T-helper 22 cell (primary cell): ENCODE results near the gene KCNJ8.
"Not testable (repeated sequence)": the region's sequence is repeated elsewhere in the genome, so short reads cannot be mapped to it uniquely, and the experiment has no call there.

Experiments used
- DNase-seq: peaks from one replicate; pipeline ENCODE4 v3.0.0-alpha.2; 2020; ENCODE audit warnings: low read depth

The KCNJ8 gene

DNA sequence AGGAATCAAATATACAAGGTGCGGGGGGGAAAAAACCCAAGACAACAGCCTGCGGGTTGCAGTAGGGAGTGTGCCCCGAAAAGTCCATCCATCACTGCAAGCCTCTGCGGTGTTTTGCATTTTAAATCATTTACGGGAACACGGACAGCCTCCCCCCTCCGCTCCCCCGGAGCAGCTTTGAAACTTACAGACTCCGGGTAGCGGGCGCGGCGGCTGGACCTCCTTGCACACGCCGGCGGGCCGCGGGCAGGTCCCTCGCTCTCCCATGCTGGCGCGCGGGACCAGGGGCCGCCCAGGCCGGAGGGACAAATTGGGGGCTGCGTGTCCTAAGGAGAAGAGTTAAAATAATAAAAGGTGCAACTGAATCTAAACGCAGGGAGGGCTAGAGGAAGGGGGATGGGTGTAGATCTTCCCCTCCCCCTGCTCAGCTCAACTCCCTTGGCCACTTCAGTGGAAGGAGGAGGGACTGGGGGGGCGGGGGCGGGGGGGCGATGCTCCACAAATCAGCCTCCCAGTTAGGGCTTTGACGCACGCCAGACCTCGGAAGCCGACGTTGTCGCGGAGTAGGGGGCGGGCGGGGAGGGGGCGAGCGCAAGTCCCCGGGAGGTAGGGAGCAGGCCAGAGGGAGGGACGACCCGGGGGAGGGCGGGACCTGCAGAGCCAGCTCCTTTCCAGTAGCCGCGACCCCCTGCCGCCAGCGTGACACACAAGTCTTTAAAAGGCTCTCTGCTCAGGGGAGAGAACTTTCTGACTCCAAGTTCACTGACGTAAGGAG lies at the start of gene KCNJ8:
Gene KCNJ8, minus strand, starts transcription at position 349 of the 775 bp plus-strand sequence. CDS start 1,090 bp downstream, outside the sequence.
- no peak for DNase-seq

GRCh38 chr12:21823581-21823980 lies 49.1 kb upstream of the KCNJ8 start:
- DNase-seq = no peak

DNA sequence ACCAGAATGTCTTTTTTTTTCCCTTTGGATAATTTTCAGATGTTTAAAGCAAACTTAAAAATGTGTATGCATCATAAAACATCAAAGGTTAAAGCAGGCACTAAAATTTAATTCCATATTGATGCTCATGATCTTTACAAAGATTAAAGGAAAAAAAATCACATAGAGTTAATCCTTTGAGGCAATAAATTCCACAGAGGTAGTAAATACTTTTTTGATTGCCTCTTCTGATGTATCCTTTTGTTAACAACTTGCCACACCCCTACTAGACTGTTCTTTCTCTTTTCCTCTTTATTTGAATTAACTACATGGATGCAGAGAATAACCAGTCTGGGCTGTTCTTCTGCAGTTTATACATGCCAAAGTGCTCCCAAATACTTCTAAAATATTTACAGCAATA lies 45.2 kb upstream of the KCNJ8 start:
- DNase-seq = no peak

GRCh38 chr12:21819236-21819635 lies 44.7 kb upstream of the KCNJ8 start:
- no peak for DNase-seq

DNA sequence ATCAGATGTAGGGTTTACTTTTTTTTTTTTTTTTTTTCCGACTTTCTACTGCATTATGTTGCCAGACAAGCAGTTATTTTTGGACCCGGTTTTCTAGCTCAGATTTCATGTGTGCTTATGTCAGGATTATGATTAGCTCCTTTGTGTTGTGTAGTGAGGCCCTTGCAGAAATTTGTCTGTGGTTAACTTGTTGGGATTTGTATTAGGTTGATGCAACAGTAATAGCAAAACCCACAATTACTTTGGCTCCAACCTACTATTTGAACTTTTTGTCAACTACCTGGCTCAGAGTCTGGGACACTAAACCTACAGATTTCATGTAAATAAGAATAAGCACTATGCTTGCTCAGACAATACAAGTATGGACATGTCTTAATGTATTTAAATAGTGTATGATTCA lies 44.1 kb upstream of the KCNJ8 start:
- DNase-seq = no peak

- no peak for DNase-seq
Observed at GRCh38 chr12:21815306-21816062, 41.0 kb upstream of the KCNJ8 start.

DNA sequence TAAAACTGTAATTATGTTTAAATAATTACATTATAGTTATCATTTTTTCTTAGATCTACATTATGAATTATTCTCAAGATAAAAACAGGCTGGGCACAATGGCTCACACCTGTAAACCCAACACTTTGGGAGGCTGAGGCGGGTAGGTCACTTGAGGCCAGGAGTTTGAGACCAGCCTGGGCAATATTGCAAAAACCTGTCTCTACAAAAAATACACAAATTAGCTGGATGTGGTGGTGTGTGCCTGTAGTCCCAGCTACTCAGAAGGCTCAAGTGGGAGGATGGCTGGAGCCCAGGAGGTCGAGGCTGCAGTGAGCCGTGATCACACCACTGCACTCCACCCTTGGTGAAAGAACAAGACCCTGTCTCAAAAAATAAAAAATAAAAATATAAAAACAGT lies 40.3 kb upstream of the KCNJ8 start:
- no peak for DNase-seq

GRCh38 chr12:21814327-21814726 lies 39.8 kb upstream of the KCNJ8 start:
- DNase-seq = no peak

DNA sequence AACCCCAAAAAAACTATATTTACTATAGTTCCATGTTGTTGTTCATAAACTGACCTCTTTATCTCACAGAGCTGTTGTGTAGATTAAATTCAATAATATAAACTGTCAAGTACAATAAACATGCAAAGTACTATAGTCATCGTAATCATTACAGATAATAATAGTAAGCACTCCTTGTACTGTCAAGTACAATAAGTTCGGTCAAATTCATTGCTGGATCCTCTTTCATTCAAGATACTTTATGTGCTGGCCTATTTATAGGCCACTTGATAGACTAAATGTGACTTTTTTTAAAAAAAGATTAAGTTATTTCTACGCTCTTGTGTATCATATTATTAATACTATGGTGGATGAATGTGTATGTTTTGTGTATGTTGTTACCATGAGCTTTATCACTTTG lies 39.2 kb upstream of the KCNJ8 start:
- DNase-seq = no peak

- DNase-seq = no peak
Observed at GRCh38 chr12:21813125-21813524, 38.6 kb upstream of the KCNJ8 start.

- DNase-seq = not testable (repeated sequence)
Observed at GRCh38 chr12:21812340-21812739, 37.8 kb upstream of the KCNJ8 start.

DNA sequence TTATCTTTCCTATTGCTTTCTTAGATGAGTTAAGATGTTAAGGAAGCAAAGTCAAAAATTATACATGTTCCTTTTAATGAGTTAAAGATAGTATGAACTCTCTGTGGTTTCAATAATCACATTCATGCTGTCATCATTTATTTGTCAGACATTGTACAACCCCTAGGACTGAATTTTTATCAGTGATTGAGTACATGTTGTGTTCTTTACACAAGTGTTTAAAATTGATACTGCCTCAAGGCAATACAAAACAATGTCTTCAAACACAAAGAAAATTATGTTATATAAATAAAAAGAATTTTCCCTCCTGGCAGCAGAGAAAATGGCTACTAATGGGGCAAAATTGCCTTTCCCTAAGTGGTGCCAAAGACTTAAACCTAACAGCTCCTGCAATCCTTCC lies 34.6 kb upstream of the KCNJ8 start:
- DNase-seq = no peak

DNA sequence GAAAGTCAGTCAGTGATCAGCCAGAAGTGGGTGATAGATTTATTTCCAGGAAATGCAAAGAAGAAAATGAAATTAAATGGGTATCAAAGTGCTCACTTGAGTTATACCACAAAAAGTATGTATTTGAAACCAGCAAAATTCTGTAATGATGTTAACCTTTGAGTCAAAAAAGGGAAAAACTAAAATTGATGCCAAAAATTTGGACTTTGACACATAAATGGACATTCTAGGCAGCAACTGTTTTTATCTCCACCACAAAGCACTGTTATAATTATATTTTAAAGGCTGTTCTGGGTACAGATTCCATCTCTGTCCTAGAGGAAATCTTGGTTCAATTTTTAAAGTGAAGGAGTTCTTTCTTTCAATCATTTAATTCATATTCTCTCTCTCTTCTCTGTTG lies 31.7 kb upstream of the KCNJ8 start:
- DNase-seq = no peak

DNA sequence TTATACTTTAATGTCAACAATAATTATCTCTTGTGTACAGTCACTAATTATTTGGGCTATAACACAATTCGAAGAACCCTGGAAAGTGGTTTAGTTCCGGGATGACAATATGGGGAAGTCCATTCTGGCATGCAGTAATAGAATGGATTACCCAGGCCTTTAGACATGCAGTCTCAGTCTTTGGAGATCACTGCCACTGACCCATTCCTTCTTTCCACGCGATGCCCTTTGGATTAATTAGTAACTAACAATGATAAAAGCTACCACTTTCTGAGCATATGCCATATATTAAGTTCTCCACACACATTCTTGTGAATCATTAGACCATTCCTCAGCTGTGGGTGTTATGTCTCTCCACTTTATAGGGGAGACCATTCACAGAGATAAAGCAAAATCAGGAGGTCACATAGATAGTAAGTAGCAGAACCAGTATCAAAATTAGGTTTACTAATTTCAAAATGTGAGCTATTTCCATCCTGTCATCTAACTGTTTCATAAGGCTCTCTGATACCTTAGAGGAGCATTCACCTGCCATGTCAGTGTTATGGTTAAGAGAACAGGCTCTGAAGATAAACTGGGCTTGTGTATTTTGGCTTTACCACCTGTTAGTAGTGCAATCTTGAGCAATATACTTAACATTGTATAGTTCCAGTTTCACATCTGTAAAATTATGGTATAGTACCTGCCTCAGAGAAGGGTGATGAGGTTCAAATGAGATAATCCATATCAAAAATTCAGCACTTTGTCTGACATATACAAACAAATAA lies 27.2 kb upstream of the KCNJ8 start:
- no peak for DNase-seq

DNA sequence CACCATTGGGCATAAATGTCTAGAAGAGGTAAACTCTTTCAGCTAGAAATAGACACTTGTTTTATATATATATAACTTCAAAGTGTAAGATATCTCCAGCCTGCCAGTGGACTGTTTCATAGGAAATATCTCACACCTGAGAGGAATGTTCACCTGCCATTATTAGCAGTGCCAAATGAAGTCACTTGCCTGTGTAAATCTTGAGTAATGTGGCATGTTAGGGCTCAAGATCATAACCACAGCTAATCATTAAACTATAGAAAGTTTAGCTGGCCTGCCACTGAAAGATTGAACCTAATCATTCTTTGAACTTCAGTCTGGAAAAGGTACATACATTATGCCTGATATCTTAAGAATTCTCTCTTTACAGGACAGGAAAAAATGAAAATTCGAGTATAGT lies 25.5 kb upstream of the KCNJ8 start:
- DNase-seq = no peak

DNA sequence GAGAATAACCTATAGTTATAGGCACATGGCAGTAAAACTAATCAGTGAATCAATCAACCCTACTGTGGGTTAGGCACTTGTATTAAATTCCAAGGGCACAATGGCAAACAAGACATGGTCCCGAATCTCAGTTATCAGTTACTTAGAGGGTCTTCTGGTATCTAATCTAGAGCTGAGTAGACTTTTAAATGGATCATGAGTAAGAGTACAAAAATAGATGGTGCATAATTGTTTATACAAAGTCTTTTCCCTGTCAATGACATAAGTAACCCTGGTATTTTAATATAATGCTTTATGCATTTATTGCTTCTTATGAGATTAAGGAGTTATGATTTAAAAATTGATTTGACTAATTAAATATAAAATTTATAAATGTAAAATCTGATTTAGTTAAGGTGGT lies 23.0 kb upstream of the KCNJ8 start:
- no peak for DNase-seq

DNA sequence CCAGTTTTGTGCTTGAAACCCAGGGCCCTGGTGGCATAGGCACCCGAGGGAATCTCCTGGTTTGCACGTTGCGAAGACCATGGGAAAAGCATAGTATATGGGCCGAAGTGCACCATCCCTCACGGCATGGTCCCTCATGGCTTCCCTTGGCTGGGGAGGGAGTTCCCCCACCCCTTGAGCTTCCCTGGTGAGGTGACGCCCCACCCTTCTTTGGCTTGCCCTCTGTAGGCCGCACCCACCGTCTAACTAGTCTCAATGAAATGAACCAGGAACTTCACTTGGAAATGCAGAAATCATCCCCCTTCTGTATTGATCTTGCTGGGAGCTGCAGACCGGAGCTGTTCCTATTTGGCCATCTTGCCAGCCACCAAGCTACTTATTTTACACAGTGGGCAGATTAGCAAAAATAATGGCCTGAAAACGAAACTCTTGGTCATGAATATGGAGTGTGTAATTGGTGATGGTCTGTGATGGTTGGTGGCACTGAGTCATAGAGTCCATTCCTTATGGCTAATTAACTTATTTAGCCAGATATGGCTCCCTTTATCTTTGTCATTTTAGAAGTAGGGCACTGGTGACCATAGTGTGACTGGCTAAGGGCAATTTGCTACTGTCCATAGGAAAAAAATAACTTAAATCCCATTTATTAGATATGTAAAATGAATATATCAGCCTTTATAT lies 21.3 kb upstream of the KCNJ8 start:
- no peak for DNase-seq

GRCh38 chr12:21794807-21795595 lies 20.5 kb upstream of the KCNJ8 start:
- DNase-seq = not testable (repeated sequence)

DNA sequence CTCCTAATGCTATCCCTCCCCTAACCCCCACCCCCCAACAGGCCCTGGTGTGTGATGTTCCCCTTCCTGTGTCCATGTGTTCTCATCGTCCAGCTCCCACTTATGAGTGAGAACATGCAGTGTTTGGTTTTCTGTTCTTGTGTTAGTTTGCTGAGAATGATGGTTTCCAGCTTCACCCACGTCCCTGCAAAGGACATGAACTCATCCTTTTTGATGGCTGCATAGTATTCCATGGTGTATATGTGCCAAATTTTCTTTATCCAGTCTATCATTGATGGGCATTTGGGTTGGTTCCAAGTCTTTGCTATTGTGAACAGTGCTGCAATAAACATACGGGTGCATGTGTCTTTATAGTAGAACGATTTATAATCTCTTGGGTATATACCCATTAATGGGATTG lies 15.2 kb upstream of the KCNJ8 start:
- not testable (repeated sequence) for DNase-seq

DNA sequence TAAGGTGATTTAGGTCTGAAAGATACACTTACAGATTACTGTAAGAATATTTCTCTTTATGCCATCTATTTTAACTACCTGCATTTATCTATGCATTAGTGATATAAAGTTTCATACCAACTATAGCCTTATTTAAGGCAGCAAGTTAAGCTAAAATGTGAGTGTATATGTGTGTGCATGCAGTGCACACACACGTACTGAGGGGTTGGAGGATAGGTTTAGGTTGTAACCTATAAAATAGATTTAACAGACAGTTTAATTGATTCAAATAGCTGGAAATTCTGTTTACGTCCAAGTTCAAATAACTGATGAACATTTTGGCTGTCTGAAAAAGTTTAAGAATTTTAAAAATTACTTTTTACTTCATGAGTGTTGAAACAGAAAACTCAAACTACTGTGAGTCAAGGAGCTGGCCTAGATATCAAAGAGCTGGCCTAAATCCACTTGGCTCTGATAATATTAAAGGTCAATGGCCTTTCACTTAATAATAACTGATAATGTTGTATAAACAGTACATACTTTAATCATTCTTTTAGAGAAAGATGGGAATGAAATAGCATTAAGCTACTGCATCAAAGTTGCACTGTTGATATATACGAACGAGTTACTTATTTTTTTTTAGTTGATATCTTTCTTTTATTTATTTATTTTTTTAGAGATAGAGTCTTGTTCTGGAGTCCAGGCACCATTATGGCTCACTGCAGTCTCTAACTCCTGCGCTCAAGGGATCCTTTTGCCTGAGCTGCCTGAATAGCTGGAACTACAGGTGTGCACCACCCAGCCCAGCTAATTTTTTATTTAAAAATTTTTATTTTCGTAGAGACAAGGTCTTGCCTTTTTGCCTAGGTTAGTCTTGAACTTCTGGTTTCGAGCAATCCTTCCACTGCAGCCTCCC lies 13.8 kb upstream of the KCNJ8 start:
- no peak for DNase-seq
